NCI-H1105 treated with DMSO at 0.1 percent for 48 hours (cell line): ENCODE data around the gene ATP1B2.

Experiments used
- DNase-seq: peaks from one replicate; lab custom pipeline; 2025; lab: John Stamatoyannopoulos, UW

ATP1B2 gene

GRCh38 chr17:7685533-7686221 lies 35.0 kb downstream of the ATP1B2 start:
- peak; percentile 95 for DNase-seq

GRCh38 chr17:7686222-7687071 lies 35.7 kb downstream of the ATP1B2 start:
- peak; percentile 96 for DNase-seq

GRCh38 chr17:7687072-7687907 lies 36.6 kb downstream of the ATP1B2 start, which contains the start of gene TP53:
Gene TP53, minus strand, starts transcription at chr17:7687490. Its CDS starts 10,896 bp downstream, at chr17:7676594.
- peak; percentile 96 for DNase-seq

- peak; percentile 99 for DNase-seq
These were observed 37.4 kb downstream of the ATP1B2 start, which contains the start of gene WRAP53 for GRCh38 chr17:7687908-7688807. Gene WRAP53, plus strand, starts transcription at chr17:7688477. Its CDS starts 172 bp downstream, at chr17:7688649.

GRCh38 chr17:7688808-7689316 lies 38.1 kb downstream of the ATP1B2 start:
- DNase-seq: no peak

- DNase-seq: no peak
These were observed 44.9 kb downstream of the ATP1B2 start for GRCh38 chr17:7695586-7695985.

- no peak for DNase-seq
These were observed 47.3 kb downstream of the ATP1B2 start for GRCh38 chr17:7697828-7698588.

- no peak for DNase-seq
These were observed 49.8 kb downstream of the ATP1B2 start for GRCh38 chr17:7700510-7700909.

- no peak for DNase-seq
These were observed 51.0 kb downstream of the ATP1B2 start for GRCh38 chr17:7701681-7702080.

- DNase-seq: no peak
These were observed 52.0 kb downstream of the ATP1B2 start for GRCh38 chr17:7702776-7703175.

GRCh38 chr17:7703584-7704479 lies 53.1 kb downstream of the ATP1B2 start:
- DNase-seq: peak; percentile 95

GRCh38 chr17:7704601-7705268 lies 54.0 kb downstream of the ATP1B2 start, which contains the start of gene EFNB3:
Gene EFNB3, plus strand, starts transcription at chr17:7705202. Its CDS starts 397 bp downstream, at chr17:7705599.
- DNase-seq: peak; percentile 83

- peak; percentile 23 for DNase-seq
These were observed 54.8 kb downstream of the ATP1B2 start for GRCh38 chr17:7705269-7706255.

GRCh38 chr17:7706631-7707354 lies 56.1 kb downstream of the ATP1B2 start:
- no peak for DNase-seq
